GM19397 (cell line): ENCODE data around the gene STOM.
"Not testable (repeated sequence)": the region's sequence is repeated elsewhere in the genome, so short reads cannot be mapped to it uniquely, and the experiment has no call there.

ENCODE experiments used
- ATAC-seq: cut with Tn5 transposase; IDR thresholded peaks from one replicate; pipeline ENCODE4 v1.9.1; 2021; ENCODE audit warnings: mild to moderate bottlenecking, moderate library complexity; ENCODE audit not compliant: unreplicated experiment

The STOM gene

GRCh38 chr9:121303456-121304451 is 66.3 kb downstream of the STOM start:
- no peak for ATAC-seq

- no peak for ATAC-seq
Measured at GRCh38 chr9:121302786-121303185, 67.3 kb downstream of the STOM start.

GRCh38 chr9:121302341-121302740 is 67.7 kb downstream of the STOM start:
- ATAC-seq: no peak

- ATAC-seq: no peak
Measured at GRCh38 chr9:121301881-121302286, 68.2 kb downstream of the STOM start.

- no peak for ATAC-seq
Measured at GRCh38 chr9:121300283-121301119, 69.5 kb downstream of the STOM start.

DNA sequence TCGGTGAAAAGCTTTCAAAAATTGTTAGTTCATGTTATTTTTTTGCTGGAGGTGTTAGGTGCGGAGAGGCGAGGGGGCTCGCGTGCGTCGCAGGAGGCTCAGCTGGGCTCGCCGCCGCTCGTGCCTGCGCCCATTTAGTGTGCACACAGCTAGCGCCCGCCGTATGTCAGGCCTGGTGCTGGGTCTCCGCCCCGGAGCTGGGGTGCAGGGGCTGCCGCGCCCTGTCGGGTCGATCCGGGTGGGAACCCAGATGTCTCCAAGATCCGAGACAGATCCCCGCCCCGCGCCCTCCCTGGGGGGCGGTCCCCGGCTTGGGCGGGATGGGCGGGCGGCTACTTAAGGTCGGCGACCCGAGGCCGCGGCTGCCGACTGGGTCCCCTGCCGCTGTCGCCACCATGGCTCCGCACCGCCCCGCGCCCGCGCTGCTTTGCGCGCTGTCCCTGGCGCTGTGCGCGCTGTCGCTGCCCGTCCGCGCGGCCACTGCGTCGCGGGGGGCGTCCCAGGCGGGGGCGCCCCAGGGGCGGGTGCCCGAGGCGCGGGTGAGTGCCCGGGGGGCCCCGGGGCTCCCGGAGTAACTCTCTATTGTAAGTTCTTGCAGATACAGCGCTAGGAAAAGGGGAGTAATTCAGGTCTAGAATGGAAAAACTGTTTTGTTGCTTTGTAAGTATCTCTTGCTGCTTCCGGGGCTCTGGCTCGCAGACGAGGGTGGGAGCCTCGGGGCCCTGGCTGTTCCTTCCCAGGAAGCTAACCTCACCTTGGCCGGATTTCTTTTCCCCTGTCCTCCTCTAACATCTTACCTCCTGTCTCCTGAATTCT is 70.4 kb downstream of the STOM start:
- ATAC-seq: no peak

- no peak for ATAC-seq
Measured at GRCh38 chr9:121298689-121299466, 71.2 kb downstream of the STOM start.

- ATAC-seq: no peak
Measured at GRCh38 chr9:121298016-121298538, 72.0 kb downstream of the STOM start.

- ATAC-seq: no peak
Measured at GRCh38 chr9:121297389-121297788, 72.7 kb downstream of the STOM start.

GRCh38 chr9:121296213-121297127 is 73.6 kb downstream of the STOM start:
- ATAC-seq: no peak

GRCh38 chr9:121295662-121296191 is 74.3 kb downstream of the STOM start:
- no peak for ATAC-seq

DNA sequence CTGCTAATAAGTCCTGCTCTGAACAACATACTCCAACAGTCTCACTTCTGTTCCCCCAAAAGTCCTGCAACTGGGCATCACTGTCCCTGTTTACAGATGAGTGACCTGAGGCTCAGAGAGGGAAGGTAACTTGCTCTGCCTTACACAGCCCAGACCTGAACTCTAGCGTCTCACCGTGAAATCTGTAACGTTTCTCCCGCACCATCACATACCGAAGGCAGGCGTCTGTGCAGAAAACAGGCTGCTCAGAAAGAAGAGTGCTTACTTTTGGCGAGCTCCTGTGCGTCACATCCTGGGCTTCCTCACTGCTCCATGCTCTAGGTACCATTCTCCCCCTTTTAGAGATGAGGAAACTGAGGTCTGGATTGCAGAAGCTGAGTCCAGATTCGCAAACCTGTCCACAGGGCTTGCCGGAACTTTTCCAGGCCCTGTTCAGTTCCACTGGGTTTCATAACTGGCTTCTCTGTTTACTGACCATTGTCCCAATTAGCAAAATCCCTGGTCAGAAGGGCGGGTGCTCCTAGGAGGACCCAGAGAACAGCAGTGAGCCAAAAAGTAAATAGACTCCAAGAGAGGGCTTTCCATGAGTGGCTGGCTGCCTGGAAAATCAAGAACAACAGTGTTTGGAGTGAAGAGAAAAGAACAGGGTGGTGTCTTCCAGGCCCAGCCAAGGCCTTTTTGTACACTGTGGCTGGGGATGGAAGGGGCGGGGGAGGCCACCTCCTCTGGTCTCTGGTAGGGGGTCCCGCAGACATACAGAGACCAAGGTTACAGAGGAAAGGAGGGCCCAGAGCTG is 75.0 kb downstream of the STOM start:
- ATAC-seq: no peak

DNA sequence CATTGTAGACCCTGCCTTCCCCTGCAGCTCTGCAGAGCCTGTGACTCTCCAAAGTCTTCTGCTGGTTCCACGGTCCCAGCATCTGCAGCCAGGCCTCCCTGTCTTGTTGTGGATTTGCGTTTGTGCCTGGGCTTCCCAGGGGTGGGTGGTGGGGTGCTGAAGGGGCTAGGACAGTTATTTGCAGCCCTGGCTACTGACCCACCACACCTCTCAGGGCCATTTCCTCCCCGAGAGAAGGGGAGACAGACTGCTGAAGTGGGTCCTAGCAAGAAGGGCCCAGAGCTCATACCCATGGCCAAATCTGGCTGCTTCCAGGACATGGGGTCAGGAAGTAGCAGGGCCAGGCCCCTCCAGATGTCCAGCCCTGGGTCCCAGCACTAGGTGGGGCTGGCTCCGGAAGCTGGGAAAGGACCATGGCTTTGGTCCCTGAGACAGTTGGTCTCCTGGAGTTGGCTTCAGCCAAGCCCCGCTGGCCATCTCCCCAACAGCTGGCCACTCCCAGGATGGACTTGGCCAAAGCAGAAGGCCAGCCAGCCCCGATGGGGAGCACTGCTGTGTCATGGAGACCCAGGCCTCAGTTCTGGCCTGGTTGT is 75.8 kb downstream of the STOM start:
- no peak for ATAC-seq

- no peak for ATAC-seq
Measured at GRCh38 chr9:121292801-121293241, 77.2 kb downstream of the STOM start.

DNA sequence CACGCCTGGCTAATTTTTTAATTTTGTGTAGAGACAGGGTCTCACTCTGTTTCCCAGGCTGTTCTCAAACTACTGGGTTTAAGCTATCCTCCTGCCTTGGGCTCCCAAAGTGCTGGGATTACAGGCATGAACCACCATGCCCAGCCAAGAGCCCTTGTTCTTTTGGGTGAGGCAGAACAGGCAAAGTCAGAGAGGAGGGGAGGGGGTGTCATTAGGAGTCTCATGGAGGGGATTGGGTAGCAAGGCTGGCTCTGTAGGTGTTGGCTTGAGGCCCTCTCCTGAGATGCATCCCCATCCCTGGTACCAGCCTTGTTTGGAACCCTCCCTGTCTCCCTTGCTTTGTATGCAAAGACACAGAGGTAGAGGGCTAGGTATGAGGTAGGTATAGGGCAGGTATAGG is 78.0 kb downstream of the STOM start:
- no peak for ATAC-seq

DNA sequence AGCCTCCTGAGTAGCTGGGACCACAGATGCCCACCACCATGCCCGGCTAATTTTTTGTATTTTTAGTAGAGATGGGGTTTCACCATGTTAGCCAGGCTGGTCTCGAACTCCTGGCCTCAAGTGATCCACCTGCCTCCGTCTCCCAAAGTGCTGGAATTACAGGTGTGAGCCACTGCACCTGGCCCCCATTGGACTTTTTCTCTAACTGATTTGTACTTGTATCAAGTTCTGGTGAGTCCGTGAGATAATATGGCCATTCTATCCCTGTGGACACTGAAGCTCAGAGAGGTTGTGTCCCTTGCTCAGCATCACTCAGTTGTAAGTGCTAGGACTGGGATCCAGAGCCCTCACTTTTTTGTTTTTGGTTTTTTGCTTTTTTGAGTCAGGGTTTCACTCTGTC is 78.5 kb downstream of the STOM start:
- ATAC-seq: not testable (repeated sequence)

DNA sequence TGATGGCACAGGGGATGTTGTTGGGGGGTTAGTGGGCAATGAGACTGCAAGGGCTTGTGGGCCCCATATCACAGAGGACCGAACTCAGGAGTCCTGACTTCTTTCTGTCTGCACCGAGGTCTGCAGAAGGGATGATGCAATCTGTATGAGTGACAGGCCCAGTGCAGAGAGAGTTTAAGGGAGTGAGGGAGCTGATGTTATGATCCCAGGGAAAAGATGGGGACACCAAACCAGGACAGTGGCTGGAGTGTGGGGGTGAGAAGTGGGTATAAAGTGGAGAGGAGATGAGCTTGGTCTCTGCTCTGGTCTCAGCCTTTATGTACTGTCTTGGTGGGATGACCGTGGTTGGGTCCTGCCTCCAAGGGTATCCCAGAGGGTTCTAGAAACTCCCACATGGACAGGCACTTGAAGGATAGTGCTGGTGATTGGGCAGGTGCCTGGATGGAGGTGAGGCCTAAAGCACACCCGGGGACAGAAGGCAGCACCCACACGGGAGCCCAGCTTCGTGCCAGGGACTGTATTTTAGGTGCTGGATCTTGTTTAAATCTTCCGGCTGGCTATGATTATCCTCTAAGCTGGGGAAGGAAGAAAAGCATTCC is 80.2 kb downstream of the STOM start:
- no peak for ATAC-seq
